DOHH2 (cell line): ENCODE data around the gene TCL1B.

Experiments
- H3F3A ChIP-seq: fragments of 200-600 bp; sonication (generic), shearing (Covaris generic); 2 replicates; pipeline ENCODE4 v1.6.0; 2016; ENCODE audit warnings: antibody characterized with exemption, mild to moderate bottlenecking; ENCODE audit not compliant: control insufficient read depth, insufficient read depth
- H3K27ac ChIP-seq: fragments of 200-600 bp; sonication (generic); 2 replicates; pipeline ENCODE4 v1.5.1; 2014; ENCODE audit warnings: low read depth, mild to moderate bottlenecking, low read length, moderate library complexity
- H3K27me3 ChIP-seq: fragments of 200-600 bp; sonication (generic); 2 replicates; pipeline ENCODE4 v1.6.1; 2014; ENCODE audit warnings: mild to moderate bottlenecking, low read length, mixed read lengths; ENCODE audit not compliant: control insufficient read depth
- H3K36me3 ChIP-seq: fragments of 200-600 bp; sonication (generic); 2 replicates; pipeline ENCODE4 v1.6.1; 2014; ENCODE audit warnings: mild to moderate bottlenecking, low read length, moderate library complexity, mixed read lengths; ENCODE audit not compliant: control insufficient read depth
- H3K4me1 ChIP-seq: fragments of 200-600 bp; sonication (generic); 2 replicates; pipeline ENCODE4 v1.6.1; 2014; ENCODE audit warnings: mild to moderate bottlenecking, low read length, mixed read lengths; ENCODE audit not compliant: control insufficient read depth
- H3K4me2 ChIP-seq: fragments of 200-600 bp; sonication (generic); 2 replicates; pipeline ENCODE4 v1.6.0; 2014; ENCODE audit warnings: mild to moderate bottlenecking, low read length, moderate library complexity
- H3K4me3 ChIP-seq: fragments of 200-600 bp; sonication (generic); 2 replicates; pipeline ENCODE4 v1.5.1; 2014; ENCODE audit warnings: mild to moderate bottlenecking, low read length, mixed read lengths
- H3K79me2 ChIP-seq: fragments of 200-600 bp; sonication (generic); 2 replicates; pipeline ENCODE4 v1.6.1; 2014; ENCODE audit warnings: mild to moderate bottlenecking, low read length, mixed read lengths; ENCODE audit not compliant: control insufficient read depth
- H3K9me2 ChIP-seq: fragments of 200-600 bp; sonication (generic); replicated peaks from 2 replicates; pipeline ENCODE4 v1.6.1; 2014; ENCODE audit warnings: mild to moderate bottlenecking, low read length, mixed read lengths; ENCODE audit not compliant: control insufficient read depth
- H3K9me3 ChIP-seq: fragments of 200-600 bp; sonication (generic); 2 replicates; pipeline ENCODE4 v1.6.1; 2014; ENCODE audit warnings: antibody characterized with exemption, low read length, mixed read lengths; ENCODE audit not compliant: control insufficient read depth, insufficient read depth
- H4K20me1 ChIP-seq: fragments of 200-600 bp; sonication (generic); 2 replicates; pipeline ENCODE4 v1.6.0; 2014; ENCODE audit warnings: low read depth, mild to moderate bottlenecking, antibody characterized with exemption, low read length, moderate library complexity; ENCODE audit not compliant: control insufficient read depth, insufficient read depth
- CTCF ChIP-seq: fragments of 200-600 bp; sonication (generic); IDR thresholded peaks from one replicate; pipeline ENCODE4 v1.5.1; 2014; ENCODE audit warnings: antibody characterized with exemption, mild to moderate bottlenecking, low read depth, low read length; ENCODE audit not compliant: poor library complexity, severe bottlenecking
- EZH2phosphoT487 ChIP-seq: fragments of 200-600 bp; sonication (generic); IDR thresholded peaks from 2 replicates; pipeline ENCODE4 v1.6.1; 2017; ENCODE audit warnings: borderline replicate concordance, mild to moderate bottlenecking, antibody characterized with exemption, low read length, moderate library complexity, mixed read lengths

Gene TCL1B

DNA sequence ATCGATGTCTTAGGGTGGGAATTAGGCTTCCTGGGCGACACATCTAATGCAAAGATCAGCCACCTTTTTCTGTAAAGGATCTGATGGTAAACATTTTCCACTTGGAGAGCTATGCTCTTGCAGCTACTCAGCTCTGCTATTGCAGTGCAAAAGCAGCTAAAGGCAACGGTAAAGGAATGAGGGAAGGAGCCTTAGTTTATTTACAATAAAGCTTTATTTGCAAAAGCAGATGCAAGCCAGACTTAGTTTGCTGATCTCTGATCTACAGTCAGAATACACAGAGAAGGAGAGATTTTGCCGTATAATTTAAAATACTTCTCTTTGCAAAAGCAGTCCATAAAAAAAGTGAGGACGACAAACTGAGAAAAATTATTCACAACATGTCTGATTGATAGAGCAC is 3.2 kb downstream of the TCL1B start:
- Histone ChIP-seq H3K27me3 (peaks cover 11% of the 10 kb centered on the region), H4K20me1 (no peaks in the 10 kb centered on the region), H3K27ac (no peak overlapping the region), H3K9me2 (no peaks in the 10 kb centered on the region), H3K36me3 (no peaks in the 10 kb centered on the region), H3K79me2 (no peaks in the 10 kb centered on the region), H3K4me2 (no peak overlapping the region), H3K4me1 (peaks cover under 1% of the 10 kb centered on the region), H3K4me3 (no peak overlapping the region), H3F3A (no peaks in the 10 kb centered on the region), H3K9me3 (no peaks in the 10 kb centered on the region)
- TF ChIP-seq CTCF: no peak
- TF ChIP-seq EZH2phosphoT487: no peak

- H3K79me2 ChIP-seq: no peaks in the 10 kb centered on the region
- H3K36me3 ChIP-seq: no peaks in the 10 kb centered on the region
- peaks cover 2% of the 10 kb centered on the region; the same call in 1 of the 2 replicates for H3K27me3 ChIP-seq
- no peak overlapping the region for H3K27ac ChIP-seq
- H4K20me1 ChIP-seq: no peaks in the 10 kb centered on the region
- peaks cover 14% of the 10 kb centered on the region for H3K4me1 ChIP-seq
- no peak overlapping the region for H3K4me3 ChIP-seq
- no peaks in the 10 kb centered on the region for H3K9me3 ChIP-seq
- no peaks in the 10 kb centered on the region for H3K9me2 ChIP-seq
- TF ChIP-seq EZH2phosphoT487 (no peak), CTCF (no peak)
- no peaks in the 10 kb centered on the region for H3F3A ChIP-seq
- H3K4me2 ChIP-seq: no peak overlapping the region
Observed at GRCh38 chr14:95690815-95691214, 4.6 kb downstream of the TCL1B start.

DNA sequence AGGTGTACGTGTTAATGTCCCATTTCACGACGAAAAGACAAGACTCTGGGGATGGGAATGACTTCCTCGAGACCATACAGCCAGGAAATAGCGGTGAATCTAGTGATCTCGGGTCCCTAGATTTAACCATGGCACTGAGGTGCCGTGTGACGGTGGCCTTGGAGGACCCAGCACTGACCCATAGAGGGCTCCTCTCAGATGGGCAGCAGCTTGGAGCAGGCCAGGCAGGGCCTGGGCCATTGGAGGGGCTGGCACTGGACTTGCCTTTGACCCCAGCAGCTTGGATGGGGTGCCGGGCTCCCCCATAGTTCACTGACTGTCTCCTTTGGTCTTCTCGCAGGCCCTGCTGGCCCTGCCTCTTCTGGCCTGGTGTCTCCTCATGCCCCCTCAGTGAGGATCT is 5.4 kb downstream of the TCL1B start:
- Histone ChIP-seq H3K9me2 (no peaks in the 10 kb centered on the region), H4K20me1 (no peaks in the 10 kb centered on the region), H3K4me3 (no peak overlapping the region), H3K27me3 (peaks cover 2% of the 10 kb centered on the region; the same call in 1 of the 2 replicates), H3K79me2 (no peaks in the 10 kb centered on the region), H3K27ac (no peak overlapping the region), H3K4me2 (no peak overlapping the region), H3K9me3 (no peaks in the 10 kb centered on the region), H3F3A (no peaks in the 10 kb centered on the region), H3K4me1 (peaks cover 22% of the 10 kb centered on the region), H3K36me3 (no peaks in the 10 kb centered on the region)
- no peak for TF ChIP-seq CTCF
- TF ChIP-seq EZH2phosphoT487: no peak
